Stimulated activated CD8-positive, alpha-beta memory T cell treated with anti-CD3 and anti-CD28 coated beads, Interleukin-7, amount 100 ng/mL, for 4 hours (primary cell): ENCODE measurements around the gene DEPDC1B.
"Not testable (repeated sequence)": the region's sequence is repeated elsewhere in the genome, so short reads cannot be mapped to it uniquely, and the experiment has no call there.

ENCODE experiments used
- DNase-seq, 2 donors: peaks; one replicate each; pipeline ENCODE4 v3.0.0-alpha.2; 2020; ENCODE audit warnings: low read depth in 2 of 2

The DEPDC1B gene

GRCh38 chr5:60584304-60584703 is 115.7 kb downstream of the DEPDC1B start:
- no peak for DNase-seq

GRCh38 chr5:60583616-60584015 is 116.3 kb downstream of the DEPDC1B start:
- no peak for DNase-seq

GRCh38 chr5:60578315-60578714 is 121.7 kb downstream of the DEPDC1B start:
- no peak for DNase-seq

GRCh38 chr5:60577116-60577515 is 122.8 kb downstream of the DEPDC1B start:
- DNase-seq = no peak

GRCh38 chr5:60576425-60576824 is 123.5 kb downstream of the DEPDC1B start:
- no peak for DNase-seq

- no peak for DNase-seq
Measured at GRCh38 chr5:60568646-60569045, 131.3 kb downstream of the DEPDC1B start.

- DNase-seq = no peak
Measured at GRCh38 chr5:60563696-60564324, 136.2 kb downstream of the DEPDC1B start.

- DNase-seq = not testable (repeated sequence)
Measured at GRCh38 chr5:60553291-60553690, 146.7 kb downstream of the DEPDC1B start.

GRCh38 chr5:60551829-60552228 is 148.1 kb downstream of the DEPDC1B start:
- DNase-seq = no peak

GRCh38 chr5:60551250-60551649 is 148.7 kb downstream of the DEPDC1B start:
- DNase-seq = no peak

GRCh38 chr5:60550311-60550710 is 149.7 kb downstream of the DEPDC1B start:
- DNase-seq = no peak

- no peak for DNase-seq
Measured at GRCh38 chr5:60549841-60550240, 150.1 kb downstream of the DEPDC1B start.
